Loucy (cell line): Measurements from ENCODE around the gene ZNF765.

Experiments
- CTCF ChIP-seq: fragments of 200-600 bp; sonication (generic); conservative IDR thresholded peaks from 2 replicates; pipeline ENCODE4 v1.5.1; 2014; ENCODE audit warnings: mild to moderate bottlenecking, antibody characterized with exemption, low read length
- EZH2phosphoT487 ChIP-seq: fragments of 200-600 bp; IDR thresholded peaks from 2 replicates; pipeline ENCODE4 v1.6.1; 2018; ENCODE audit warnings: antibody characterized with exemption, mild to moderate bottlenecking, moderate library complexity, borderline replicate concordance

GRCh38 chr19:53365134-53365898 lies 29.6 kb upstream of the ZNF765 start, which contains the start of gene ZNF525:
- TF ChIP-seq CTCF = no peak
- TF ChIP-seq EZH2phosphoT487 = no peak
